GM12872 (cell line): Measurements from ENCODE around the gene PCBP4.
A peak's percentile ranks its signal among the peaks of the same experiment; 100 is the strongest.

Experiments
- CTCF ChIP-seq: IDR thresholded peaks from 3 replicates; pipeline ENCODE4 v1.5.1; 2011; ENCODE audit warnings: low read depth, mild to moderate bottlenecking, low read length, moderate library complexity; ENCODE audit not compliant: insufficient read depth

PCBP4 gene

GRCh38 chr3:51967384-51968169 is at the start of gene PCBP4:
Gene PCBP4, minus strand, starts transcription at chr3:51967454. Its CDS starts 6,214 bp downstream, at chr3:51961240.
- no peak for TF ChIP-seq CTCF

- TF ChIP-seq CTCF = no peak
These were observed 48.4 kb upstream of the PCBP4 start for GRCh38 chr3:52015438-52016228.

DNA sequence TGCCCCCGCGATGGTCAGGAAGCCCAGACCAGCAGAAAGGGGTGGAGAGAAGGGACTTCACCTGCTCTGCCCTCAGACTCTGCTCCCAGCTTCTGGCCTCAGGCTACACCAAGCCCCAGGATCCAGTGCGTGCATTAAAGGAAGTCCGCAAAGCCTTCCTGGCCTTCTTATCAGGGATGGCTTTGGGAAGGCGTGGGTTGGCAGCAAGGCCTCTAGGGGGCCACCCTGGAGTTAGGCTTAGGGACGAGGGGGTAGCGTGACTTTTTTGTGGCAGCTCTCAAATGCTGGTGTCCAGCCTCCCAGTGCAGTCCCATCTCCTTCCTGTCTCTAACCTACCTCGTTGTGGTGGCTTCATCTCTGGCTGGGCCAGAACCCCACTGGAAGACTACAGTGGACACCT is 47.4 kb upstream of the PCBP4 start:
- TF ChIP-seq CTCF = peak; percentile 44; the same call in 1 of the 3 replicates

GRCh38 chr3:52013802-52014598 is 46.7 kb upstream of the PCBP4 start:
- no peak for TF ChIP-seq CTCF

GRCh38 chr3:52012699-52013098 is 45.4 kb upstream of the PCBP4 start:
- TF ChIP-seq CTCF = no peak

DNA sequence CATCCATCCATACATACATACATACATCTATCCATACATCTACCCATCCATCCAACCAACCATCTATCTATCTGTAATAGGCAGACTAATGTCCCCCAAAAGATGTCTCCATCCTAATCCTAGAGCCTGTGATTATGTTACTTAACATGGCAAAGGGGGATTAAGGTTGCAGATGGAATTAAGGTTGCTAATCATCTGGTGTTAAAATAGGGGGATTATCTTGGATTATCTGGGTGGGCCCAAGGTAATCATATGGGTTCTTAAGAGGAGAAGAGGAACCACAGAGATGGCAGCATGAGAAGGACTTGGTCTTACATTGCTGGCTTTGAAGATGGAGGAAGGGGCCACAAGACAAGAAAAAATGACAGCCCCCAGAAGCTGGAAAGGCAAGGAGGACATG is 43.2 kb upstream of the PCBP4 start:
- no peak for TF ChIP-seq CTCF

- TF ChIP-seq CTCF = no peak
These were observed 40.0 kb upstream of the PCBP4 start for GRCh38 chr3:52007291-52007690.
